Spleen (tissue), 7 donors: ENCODE measurements around the gene HECTD1.

Experiments used
- CTCF ChIP-seq, 11 experiments: fragments of 200-600 bp in 7 of 11; fragments of 450-650 bp in 4 of 11; sonication (generic) in 4 of 11; IDR thresholded peaks in 8 of 11; conservative IDR thresholded peaks in 3 of 11; 1 replicate in 7 of 11; 2 replicates in 4 of 11; pipeline versions ENCODE4 v1.4.0 to v1.8.0; 2016 to 2021; ENCODE audit warnings: antibody characterized with exemption in 11 of 11, inconsistent platforms in 4 of 11, mild to moderate bottlenecking in 1 of 11
- POLR2A ChIP-seq, 3 donors: fragments of 450-650 bp; IDR thresholded peaks; one replicate each; pipeline ENCODE4 v1.5.1; 2017; ENCODE audit warnings: antibody characterized with exemption in 3 of 3, mild to moderate bottlenecking in 1 of 3
- POLR2AphosphoS5 ChIP-seq, 3 donors: sonication (generic); formaldehyde crosslinking; IDR thresholded peaks; one replicate each; pipeline ENCODE4 v1.5.1; 2017; ENCODE audit warnings: antibody characterized with exemption in 3 of 3
- donor health status: DM: no; HTN: no; CAD: no; lungs with moderate emphysema.
- donor health status: DM: no; HTN: no; CAD: no.
- donor health status: DM: no; HTN: no; CAD: no.

GRCh38 chr14:31174433-31174832, 33.2 kb downstream of the HECTD1 start:
- no peak for TF ChIP-seq CTCF (IDR thresholded peaks at IDR 0.05 in 8 of 11, conservative IDR thresholded peaks at IDR 0.05 in 3 of 11)
- TF ChIP-seq POLR2AphosphoS5 (IDR thresholded peaks at IDR 0.05), result no peak
- TF ChIP-seq POLR2A (IDR thresholded peaks at IDR 0.05), result no peak
